IMR-90 (cell line): ENCODE data around the gene ID1. TPM values are rescaled to one million over a fixed set of nuclear protein-coding genes. Genes with fewer than 3 reads are reported as not detected.

ENCODE experiments used
- FOS ChIP-seq: fragments of 150-350 bp; IDR thresholded peaks from 2 replicates; pipeline ENCODE4 v1.6.1; 2016; ENCODE audit warnings: low read depth, low read length
- polyA plus RNA-seq, 3 experiments: library from polyadenylated mRNA; depleted of rRNA; stranded (reverse); fragments of >200 nt; gene quantifications; 2 replicates each; pipeline ENCODE4 v1.2.3, GENCODE V29; 2012; ENCODE audit warnings: low replicate concordance in 1 of 3
- total RNA-seq: library from RNA; depleted of rRNA; stranded (reverse); fragments of >200 nt; gene quantifications from 2 replicates; pipeline ENCODE4 v1.2.3, GENCODE V29; 2012
- TF ChIP-seq, protein P1 (sequence below): fragments of 150-350 bp; IDR thresholded peaks from 2 replicates; pipeline ENCODE4 v1.6.1; 2016; ENCODE audit warnings: low read depth, mild to moderate bottlenecking, low read length, moderate library complexity, borderline replicate concordance

The ID1 gene
- total and polyA plus RNA-seq, 2 of the 4 experiments (the other 2 are of a cell fraction) = 148 to 174 TPM

- TF ChIP-seq, protein P1, sequence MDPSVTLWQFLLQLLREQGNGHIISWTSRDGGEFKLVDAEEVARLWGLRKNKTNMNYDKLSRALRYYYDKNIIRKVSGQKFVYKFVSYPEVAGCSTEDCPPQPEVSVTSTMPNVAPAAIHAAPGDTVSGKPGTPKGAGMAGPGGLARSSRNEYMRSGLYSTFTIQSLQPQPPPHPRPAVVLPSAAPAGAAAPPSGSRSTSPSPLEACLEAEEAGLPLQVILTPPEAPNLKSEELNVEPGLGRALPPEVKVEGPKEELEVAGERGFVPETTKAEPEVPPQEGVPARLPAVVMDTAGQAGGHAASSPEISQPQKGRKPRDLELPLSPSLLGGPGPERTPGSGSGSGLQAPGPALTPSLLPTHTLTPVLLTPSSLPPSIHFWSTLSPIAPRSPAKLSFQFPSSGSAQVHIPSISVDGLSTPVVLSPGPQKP = no peak
- peak; percentile 72 for TF ChIP-seq FOS
Measured at GRCh38 chr20:31602779-31603441, 2.2 kb upstream of the ID1 start (continued).
